Bronchial epithelial cell (primary cell): Measurements from ENCODE around the gene CCR5AS.
A peak's percentile ranks its signal among the peaks of the same experiment; 100 is the strongest.

Experiments
- DNase-seq: peaks from one replicate; pipeline ENCODE4 v3.0.0-alpha.2; 2010; ENCODE audit warnings: low read depth
- FAIRE-seq: peaks from 2 replicates; lab custom pipeline; 2011; peaks lifted over from hg19 to GRCh38; lab: Jason Lieb, UNC
- H3K27me3 ChIP-seq: 2 replicates; pipeline ENCODE4 v1.5.1; 2011; ENCODE audit warnings: low read length; ENCODE audit not compliant: control insufficient read depth, insufficient read depth
- H3K36me3 ChIP-seq: 2 replicates; pipeline ENCODE4 v1.5.1; 2011; ENCODE audit warnings: low read length; ENCODE audit not compliant: control insufficient read depth, insufficient read depth
- H3K4me3 ChIP-seq: 2 replicates; pipeline ENCODE4 v1.5.1; 2011; ENCODE audit warnings: mild to moderate bottlenecking, low read depth, low read length, control low read depth
- TF ChIP-seq, protein P1 (sequence below): IDR thresholded peaks from 2 replicates; pipeline ENCODE4 v1.5.1; 2011; ENCODE audit warnings: mild to moderate bottlenecking, moderate library complexity, low read length, control low read depth, inconsistent platforms; ENCODE audit not compliant: insufficient read depth, severe bottlenecking

Gene CCR5AS

DNA sequence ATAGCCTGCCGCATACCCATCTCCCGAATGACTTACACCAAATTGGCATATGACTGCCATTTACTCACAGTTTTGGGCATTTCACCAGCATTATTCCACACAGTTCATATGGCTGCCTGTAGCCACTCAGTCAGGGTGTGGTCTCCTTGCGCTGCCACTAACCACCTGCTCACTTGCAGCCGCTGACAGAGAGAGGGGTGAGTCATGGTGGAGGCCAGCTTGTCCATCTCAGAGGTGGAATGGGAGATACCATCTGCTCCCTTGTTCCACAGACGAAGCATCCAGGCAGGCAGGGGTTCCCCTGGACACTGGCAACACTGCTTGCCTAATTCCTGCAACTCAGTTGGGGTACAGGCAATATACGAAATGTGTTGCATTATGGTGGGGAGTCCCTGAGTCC, 15.8 kb upstream of the CCR5AS start:
- FAIRE-seq (peak; percentile 93), DNase-seq (peak; percentile 76)
- TF ChIP-seq, protein P1, sequence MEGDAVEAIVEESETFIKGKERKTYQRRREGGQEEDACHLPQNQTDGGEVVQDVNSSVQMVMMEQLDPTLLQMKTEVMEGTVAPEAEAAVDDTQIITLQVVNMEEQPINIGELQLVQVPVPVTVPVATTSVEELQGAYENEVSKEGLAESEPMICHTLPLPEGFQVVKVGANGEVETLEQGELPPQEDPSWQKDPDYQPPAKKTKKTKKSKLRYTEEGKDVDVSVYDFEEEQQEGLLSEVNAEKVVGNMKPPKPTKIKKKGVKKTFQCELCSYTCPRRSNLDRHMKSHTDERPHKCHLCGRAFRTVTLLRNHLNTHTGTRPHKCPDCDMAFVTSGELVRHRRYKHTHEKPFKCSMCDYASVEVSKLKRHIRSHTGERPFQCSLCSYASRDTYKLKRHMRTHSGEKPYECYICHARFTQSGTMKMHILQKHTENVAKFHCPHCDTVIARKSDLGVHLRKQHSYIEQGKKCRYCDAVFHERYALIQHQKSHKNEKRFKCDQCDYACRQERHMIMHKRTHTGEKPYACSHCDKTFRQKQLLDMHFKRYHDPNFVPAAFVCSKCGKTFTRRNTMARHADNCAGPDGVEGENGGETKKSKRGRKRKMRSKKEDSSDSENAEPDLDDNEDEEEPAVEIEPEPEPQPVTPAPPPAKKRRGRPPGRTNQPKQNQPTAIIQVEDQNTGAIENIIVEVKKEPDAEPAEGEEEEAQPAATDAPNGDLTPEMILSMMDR = no peak
- Histone ChIP-seq H3K36me3 (no peaks in the 10 kb centered on the region), H3K4me3 (no peak overlapping the region), H3K27me3 (no peaks in the 10 kb centered on the region)

- no peak for FAIRE-seq
- TF ChIP-seq, protein P1 = no peak
- DNase-seq = no peak
These were observed 14.1 kb upstream of the CCR5AS start for GRCh38 chr3:46420931-46421330.

GRCh38 chr3:46419816-46420215, 12.9 kb upstream of the CCR5AS start:
- no peaks in the 10 kb centered on the region for H3K36me3 ChIP-seq
- FAIRE-seq (peak; percentile 13), DNase-seq (no peak)
- TF ChIP-seq, protein P1 = no peak
- H3K27me3 ChIP-seq = no peaks in the 10 kb centered on the region
- no peak overlapping the region for H3K4me3 ChIP-seq

More at GRCh38 chr3:46420931-46421330, 14.1 kb upstream of the CCR5AS start:
- no peak overlapping the region for H3K4me3 ChIP-seq
- no peaks in the 10 kb centered on the region for H3K27me3 ChIP-seq
- no peaks in the 10 kb centered on the region for H3K36me3 ChIP-seq

DNA sequence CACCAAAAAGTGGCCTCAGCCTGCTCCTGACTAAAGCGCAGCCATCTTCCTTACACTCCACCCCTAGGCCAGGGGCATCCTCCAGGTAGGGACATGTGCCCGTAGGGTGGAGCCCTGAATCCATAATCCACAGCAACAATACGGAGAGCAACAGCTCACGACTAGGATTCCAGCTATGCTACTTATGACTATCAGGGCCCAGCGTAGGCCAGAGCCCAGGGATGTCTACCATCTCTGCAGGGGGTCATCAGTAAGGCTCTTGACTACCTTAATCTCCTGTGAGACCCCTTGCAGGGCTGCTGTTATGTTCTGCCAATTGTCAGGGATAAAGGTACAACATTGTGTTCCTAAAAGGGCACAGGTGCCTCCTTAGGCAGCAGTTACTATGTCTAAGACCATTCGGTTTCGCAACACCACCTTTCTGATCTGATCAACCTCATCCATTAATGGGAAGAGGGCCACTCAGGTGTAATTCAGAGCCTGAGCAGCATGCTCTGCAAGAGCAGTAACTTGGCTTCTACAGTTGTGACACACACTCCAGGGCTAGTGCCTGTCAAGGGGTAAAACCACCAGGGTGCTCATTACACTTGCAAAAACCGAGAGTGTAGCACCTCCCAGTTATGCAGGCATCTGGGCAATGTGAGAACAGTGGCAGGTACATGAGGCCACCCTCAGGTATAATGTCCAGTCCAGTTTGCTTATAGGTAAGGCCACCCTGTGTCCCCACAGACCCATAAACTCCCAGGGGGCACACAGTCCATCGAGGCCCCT, 11.2 kb upstream of the CCR5AS start:
- TF ChIP-seq, protein P1 = no peak
- Histone ChIP-seq H3K36me3 (no peaks in the 10 kb centered on the region), H3K4me3 (no peak overlapping the region), H3K27me3 (no peaks in the 10 kb centered on the region)
- no peak for DNase-seq
- peak; percentile 82 for FAIRE-seq

GRCh38 chr3:46416811-46417510, 10.1 kb upstream of the CCR5AS start:
- DNase-seq = no peak
- Histone ChIP-seq H3K36me3 (no peaks in the 10 kb centered on the region), H3K4me3 (no peak overlapping the region), H3K27me3 (no peaks in the 10 kb centered on the region)
- TF ChIP-seq, protein P1 = no peak
- no peak for FAIRE-seq
